K562 treated with DMSO at 1 percent for 48 hours (cell line): ENCODE measurements around the gene OR1L6. TPM values are rescaled to one million over a fixed set of nuclear protein-coding genes. Genes with fewer than 3 reads are reported as not detected.

ENCODE experiments used
- total RNA-seq: library from RNA; unstranded; fragments of 300-600 nt; gene quantifications from 2 replicates; pipeline ENCODE4 v1.2.3, GENCODE V29; 2022; ENCODE audit warnings: low replicate concordance; ENCODE audit errors: extremely low read depth

Gene OR1L6, protein sequence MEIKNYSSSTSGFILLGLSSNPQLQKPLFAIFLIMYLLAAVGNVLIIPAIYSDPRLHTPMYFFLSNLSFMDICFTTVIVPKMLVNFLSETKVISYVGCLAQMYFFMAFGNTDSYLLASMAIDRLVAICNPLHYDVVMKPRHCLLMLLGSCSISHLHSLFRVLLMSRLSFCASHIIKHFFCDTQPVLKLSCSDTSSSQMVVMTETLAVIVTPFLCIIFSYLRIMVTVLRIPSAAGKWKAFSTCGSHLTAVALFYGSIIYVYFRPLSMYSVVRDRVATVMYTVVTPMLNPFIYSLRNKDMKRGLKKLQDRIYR
- not detected in 2 replicates for total RNA-seq

DNA sequence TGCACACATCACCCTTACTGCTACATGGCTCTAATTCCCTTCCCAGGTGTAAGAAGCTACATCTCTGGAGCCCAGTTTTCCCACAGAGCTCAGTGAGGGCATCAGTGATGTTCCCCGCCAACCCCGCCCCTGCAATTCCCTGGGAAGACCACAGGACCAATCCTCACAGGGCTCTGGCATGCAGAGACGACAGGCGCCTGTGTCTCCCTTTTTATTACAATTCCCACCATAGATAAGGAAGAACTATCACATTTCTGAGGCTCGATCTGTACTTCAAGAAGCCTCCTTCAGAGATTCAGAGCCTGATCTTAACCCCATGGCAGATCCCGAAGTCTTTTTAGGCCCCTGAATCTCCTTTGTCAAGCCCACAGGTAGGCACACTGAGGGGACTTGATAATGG lies at the start of gene OR1L6:
OR1L6 (plus strand) TSS at position 301 of the 400 bp plus-strand sequence. CDS start 7,545 bp downstream, outside the sequence.

DNA sequence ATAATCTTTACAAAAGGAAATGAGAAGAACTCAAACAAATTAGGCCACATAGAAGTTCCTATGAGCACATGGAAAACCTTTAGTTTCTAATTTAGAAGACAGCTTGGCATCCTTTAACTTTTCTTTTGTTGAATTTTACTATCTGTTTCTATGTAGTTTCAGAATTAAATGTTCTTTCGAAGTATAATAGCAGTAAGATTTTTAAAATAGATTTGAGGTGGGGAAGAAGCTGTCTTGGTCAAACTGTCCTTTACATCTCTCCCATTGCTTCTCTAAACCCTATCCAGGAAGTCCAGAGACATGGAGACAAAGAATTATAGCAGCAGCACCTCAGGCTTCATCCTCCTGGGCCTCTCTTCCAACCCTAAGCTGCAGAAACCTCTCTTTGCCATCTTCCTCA lies 18.4 kb upstream of the OR1L6 start, which contains the start of gene OR1L4:
OR1L4 (plus strand) TSS at position 301 of the 400 bp plus-strand sequence; CDS start at position 301, 0 bp downstream.

DNA sequence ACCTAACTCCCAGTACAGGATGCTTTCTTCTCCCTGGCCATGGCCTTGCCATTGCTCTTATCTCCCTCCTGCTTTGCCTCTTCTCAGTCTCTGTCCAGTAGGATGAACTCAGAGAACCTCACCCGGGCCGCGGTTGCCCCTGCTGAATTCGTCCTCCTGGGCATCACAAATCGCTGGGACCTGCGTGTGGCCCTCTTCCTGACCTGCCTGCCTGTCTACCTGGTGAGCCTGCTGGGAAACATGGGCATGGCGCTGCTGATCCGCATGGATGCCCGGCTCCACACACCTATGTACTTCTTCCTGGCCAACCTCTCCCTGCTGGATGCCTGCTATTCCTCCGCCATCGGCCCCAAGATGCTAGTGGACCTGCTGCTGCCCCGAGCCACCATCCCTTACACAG lies 46.7 kb downstream of the OR1L6 start, which contains the start of gene OR5C1:
OR5C1 (plus strand) TSS at position 103 of the 400 bp plus-strand sequence; CDS start at position 103, 0 bp downstream.

Other genes starting within 250 kb of the OR1L6 start
- not detected in 2 replicates for gene OR1J2, start 231.5 kb upstream of the OR1L6 start, total RNA-seq
- gene OR1J4, start 223.2 kb upstream of the OR1L6 start, total RNA-seq: not detected in 2 replicates
- not detected in 2 replicates for gene OR1N1, start 215.0 kb upstream of the OR1L6 start, total RNA-seq
- not detected in 2 replicates for gene OR1N2, start 189.2 kb upstream of the OR1L6 start, total RNA-seq
- gene OR1L8, start 158.9 kb upstream of the OR1L6 start, total RNA-seq: not detected in 2 replicates
- gene OR1Q1, start 127.6 kb upstream of the OR1L6 start, total RNA-seq: not detected in 2 replicates
- gene OR1B1, start 84.7 kb upstream of the OR1L6 start, total RNA-seq: not detected in 2 replicates
- gene OR1L1, start 80.6 kb upstream of the OR1L6 start, total RNA-seq: not detected in 2 replicates
- gene OR1L3, start 67.2 kb upstream of the OR1L6 start, total RNA-seq: not detected in 2 replicates
- gene OR1L4, start 18.3 kb upstream of the OR1L6 start, total RNA-seq: not detected in 2 replicates
- not detected in 2 replicates for gene OR5C1, start 46.6 kb downstream of the OR1L6 start, total RNA-seq
- not detected in 2 replicates for gene OR1K1, start 57.8 kb downstream of the OR1L6 start, total RNA-seq
- not detected in 2 replicates for gene PDCL, start 86.3 kb downstream of the OR1L6 start, total RNA-seq
- not detected in 2 replicates for gene RC3H2, start 163.1 kb downstream of the OR1L6 start, total RNA-seq
- gene ZBTB6, start 171.0 kb downstream of the OR1L6 start, total RNA-seq: not detected in 2 replicates
- not detected in 2 replicates for gene ZBTB26, start 189.2 kb downstream of the OR1L6 start, total RNA-seq
- not detected in 2 replicates for gene RABGAP1, start 198.7 kb downstream of the OR1L6 start, total RNA-seq